A673 (cell line): ENCODE results near the gene MTMR3. TPM values are rescaled to one million over a fixed set of nuclear protein-coding genes. Genes with fewer than 3 reads are reported as not detected.

Experiments used
- BruUV-seq: library from RNA; stranded (reverse); fragments of 400-500 nt; replicated peaks from 2 replicates; lab custom pipeline; 2021; lab: Mats Ljungman, UMichigan
- CTCF ChIA-PET: fragments of 300-600 bp; sonication (Branson Sonifier 250); formaldehyde crosslinking; loops from one replicate; lab custom pipeline; 2022; ENCODE audit warnings: antibody characterized with exemption; lab: Charles Lee
- POLR2A ChIA-PET: fragments of 300-600 bp; sonication (Branson Sonifier 250); formaldehyde crosslinking; loops from one replicate; lab custom pipeline; 2022; ENCODE audit warnings: antibody characterized with exemption; ENCODE audit not compliant: low non-redundant PET; lab: Charles Lee
- DNase-seq: peaks from one replicate; pipeline ENCODE4 v3.0.0-alpha.2; 2015; ENCODE audit warnings: low spot score
- H3K27ac ChIP-seq: fragments of 200-600 bp; sonication (generic); 2 replicates; pipeline ENCODE4 v1.5.1; 2016; ENCODE audit warnings: mixed run types, low read depth, mild to moderate bottlenecking, mixed read lengths, antibody characterized with exemption, low read length; ENCODE audit not compliant: poor library complexity, severe bottlenecking
- H3K27me3 ChIP-seq: fragments of 200-600 bp; sonication (generic); replicated peaks from 2 replicates; pipeline ENCODE4 v1.6.1; 2017; ENCODE audit warnings: mixed run types, low read depth, mild to moderate bottlenecking, mixed read lengths, antibody characterized with exemption, low read length; ENCODE audit not compliant: insufficient read depth, poor library complexity
- H3K36me3 ChIP-seq: fragments of 200-600 bp; sonication (generic); 2 replicates; pipeline ENCODE4 v1.6.1; 2016; ENCODE audit warnings: mixed run types, mild to moderate bottlenecking, mixed read lengths, antibody characterized with exemption, low read length; ENCODE audit not compliant: insufficient read depth, poor library complexity, severe bottlenecking
- H3K4me1 ChIP-seq: fragments of 200-600 bp; sonication (generic); 2 replicates; pipeline ENCODE4 v1.6.1; 2017; ENCODE audit warnings: mixed run types, mild to moderate bottlenecking, mixed read lengths, antibody characterized with exemption, low read length; ENCODE audit not compliant: insufficient read depth, poor library complexity, severe bottlenecking
- H3K4me3 ChIP-seq: fragments of 200-600 bp; sonication (generic); 2 replicates; pipeline ENCODE4 v1.5.1; 2016; ENCODE audit warnings: low read depth, mixed run types, mild to moderate bottlenecking, mixed read lengths, low read length; ENCODE audit not compliant: poor library complexity, severe bottlenecking
- H3K9me3 ChIP-seq: fragments of 200-600 bp; sonication (generic); 2 replicates; pipeline ENCODE4 v1.6.1; 2016; ENCODE audit warnings: mixed run types, low read depth, mild to moderate bottlenecking, mixed read lengths, antibody characterized with exemption, low read length; ENCODE audit not compliant: poor library complexity, severe bottlenecking
- CTCF ChIP-seq: fragments of 300-800, 200-600 bp; sonication (generic); conservative IDR thresholded peaks from 2 replicates; pipeline ENCODE4 v1.5.1; 2017; ENCODE audit warnings: low read depth, mild to moderate bottlenecking, antibody characterized with exemption, low read length, moderate library complexity, mixed read lengths
- EZH2 ChIP-seq: fragments of 200-600 bp; sonication (generic); IDR thresholded peaks from 2 replicates; pipeline ENCODE4 v1.6.1; 2017; ENCODE audit warnings: borderline replicate concordance, low read depth, mild to moderate bottlenecking, mixed read lengths, antibody characterized with exemption, low read length; ENCODE audit not compliant: poor library complexity, severe bottlenecking
- intact Hi-C: fragments of 100-400 bp; cut with micrococcal nuclease; formaldehyde crosslinking; loops from one replicate; pipeline ENCODE4 v1.10.0; 2022; ENCODE audit not compliant: unreplicated experiment
- total RNA-seq: library from RNA; stranded (reverse); gene quantifications from 2 replicates; pipeline ENCODE4 v1.2.3, GENCODE V29; 2021

Gene MTMR3
- total RNA-seq, 1 experiment from 2014 or later: 25.0 TPM

DNA sequence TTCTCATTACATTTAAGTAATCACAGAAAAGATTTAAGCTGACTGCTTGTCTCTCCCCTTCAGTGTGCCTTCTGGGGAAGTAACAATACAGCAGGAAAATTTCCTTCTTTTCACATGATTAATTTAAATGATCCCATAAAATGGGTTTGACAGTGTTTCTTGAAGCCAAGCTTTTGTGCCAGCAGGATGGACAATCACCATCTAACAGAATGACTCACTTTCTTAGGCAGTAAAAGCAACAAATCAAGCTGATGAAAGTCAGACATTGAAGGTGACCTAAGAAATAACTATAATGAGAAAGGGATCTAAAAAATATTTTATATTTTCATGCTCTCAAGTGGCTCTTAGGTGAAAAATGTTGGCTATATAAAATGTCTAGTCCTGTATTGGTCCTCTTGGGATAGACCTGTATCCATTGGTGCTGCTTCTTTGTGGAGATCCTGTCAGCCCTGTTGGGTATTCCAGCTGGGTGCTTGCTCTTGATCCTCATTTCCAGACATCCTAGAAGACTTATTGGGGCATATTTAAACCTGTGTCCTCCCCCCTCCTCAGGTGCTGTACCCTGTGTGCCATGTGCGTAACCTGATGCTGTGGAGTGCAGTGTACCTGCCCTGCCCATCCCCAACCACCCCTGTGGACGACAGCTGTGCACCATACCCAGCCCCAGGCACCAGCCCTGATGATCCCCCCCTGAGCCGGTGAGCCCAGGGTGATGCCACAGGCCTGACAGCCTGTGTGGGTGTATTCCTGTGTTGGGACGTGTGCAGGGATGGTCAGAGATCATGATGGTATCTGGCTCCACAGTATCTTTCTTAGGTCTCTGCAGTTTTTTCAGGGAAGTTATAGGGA lies 134.6 kb downstream of the MTMR3 start:
- H3K27ac ChIP-seq: no peak overlapping the region
- CTCF ChIA-PET: interaction anchor here (0.7 kb wide), 1 partner anchor 13 kb away, joined by 3 read pairs; no protein-coding TSS in a partner anchor
- no peak overlapping the region for H3K4me3 ChIP-seq
- H3K36me3 ChIP-seq: peaks cover 43% of the 10 kb centered on the region
- intact Hi-C loops: no loop called here
- POLR2A ChIA-PET: interaction anchor here (0.6 kb wide), 2 partner anchors 26 to 50 kb away, joined by 3 to 4 read pairs; no protein-coding TSS in a partner anchor
- TF ChIP-seq EZH2 (no peak), CTCF (no peak)
- DNase-seq: no peak
- BruUV-seq: no TSS peak
- no peaks in the 10 kb centered on the region for H3K4me1 ChIP-seq
- H3K27me3 ChIP-seq: no peaks in the 10 kb centered on the region
- no peaks in the 10 kb centered on the region for H3K9me3 ChIP-seq

- no peak for DNase-seq
- H3K36me3 ChIP-seq: peaks cover 48% of the 10 kb centered on the region
- ChIA-PET POLR2A (no interaction called here), CTCF (no interaction called here)
- no peaks in the 10 kb centered on the region for H3K4me1 ChIP-seq
- TF ChIP-seq CTCF (no peak), EZH2 (no peak)
- H3K27me3 ChIP-seq: no peaks in the 10 kb centered on the region
- no peak overlapping the region for H3K4me3 ChIP-seq
- BruUV-seq: no TSS peak
- intact Hi-C loops: no loop called here
- H3K9me3 ChIP-seq: no peaks in the 10 kb centered on the region
- H3K27ac ChIP-seq: no peak overlapping the region
Measured at GRCh38 chr22:30020511-30020910, 137.5 kb downstream of the MTMR3 start.

DNA sequence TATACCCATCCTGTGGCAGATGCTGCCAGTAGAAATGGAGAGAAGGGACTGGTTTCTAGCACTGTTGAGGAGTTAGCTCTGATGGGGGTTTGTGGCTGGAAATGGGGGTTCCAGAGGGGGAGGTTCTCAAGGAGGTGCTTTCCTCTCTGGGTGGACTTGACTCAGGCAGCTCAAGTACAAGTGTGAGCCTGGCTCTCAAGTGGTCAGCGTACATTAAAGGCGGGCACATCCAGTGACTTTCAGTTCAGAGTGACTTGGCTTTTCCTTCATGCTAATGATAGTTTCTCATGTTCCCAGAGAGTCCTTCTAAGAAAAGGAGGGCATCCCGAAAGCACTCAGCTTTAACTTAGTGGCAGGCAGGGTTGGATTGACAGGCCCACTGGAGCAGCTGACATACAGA lies 138.4 kb downstream of the MTMR3 start:
- peaks cover 43% of the 10 kb centered on the region for H3K36me3 ChIP-seq

More for the DNA sequence above, 138.4 kb downstream of the MTMR3 start:
- BruUV-seq: no TSS peak
- H3K4me3 ChIP-seq: no peak overlapping the region
- no peaks in the 10 kb centered on the region for H3K27me3 ChIP-seq
- H3K9me3 ChIP-seq: no peaks in the 10 kb centered on the region
- intact Hi-C loops: no loop called here
- no peak for DNase-seq
- TF ChIP-seq CTCF (no peak), EZH2 (no peak)
- ChIA-PET CTCF (no interaction called here), POLR2A (interaction anchor here (0.6 kb wide), 1 partner anchor 13 kb away, joined by 4 read pairs; no protein-coding TSS in a partner anchor)
- no peaks in the 10 kb centered on the region for H3K4me1 ChIP-seq
- H3K27ac ChIP-seq: no peak overlapping the region
